ENCODE data around the gene CMTM5. TPM values are rescaled to one million over a fixed set of nuclear protein-coding genes. Genes with fewer than 3 reads are reported as not detected.

Gene CMTM5
- total and polyA plus RNA-seq, 2 donors (not counting 3 experiments of a cell fraction or from before 2014, with no cell fraction given), result not detected

GRCh38 chr14:23365732-23366425 lies 11.0 kb upstream of the CMTM5 start:
- POLR2A ChIA-PET, result no interaction called here
- no peak overlapping the region for H3K4me3 ChIP-seq (replicated peaks in 1 of 3; ENCODE audit: insufficient read depth in 1 of 3, low read depth in 1 of 3, low read length in 3 of 3)
- TF ChIP-seq EZH2 (IDR thresholded peaks at IDR 0.05; ENCODE audit: borderline replicate concordance, low read depth, low read length, severe bottlenecking) (peak; percentile 69), GATA2 (IDR thresholded peaks at IDR 0.05; ENCODE audit: insufficient read depth, insufficient read length, low read depth, low read length) (no peak)
- no peak overlapping the region for H3K4me2 ChIP-seq (ENCODE audit: insufficient read depth, low read length)
- dilution Hi-C loops (cut with MboI; ENCODE audit: extremely low pct_ligation_motif_present, low sequenced_read_pairs), result no loop called here
- FAIRE-seq, result no peak
- H3K9ac ChIP-seq (replicated peaks; ENCODE audit: extremely low read depth, insufficient read depth, low read length), result no peak overlapping the region
- peaks cover 42 to 47% of the 10 kb centered on the region in 2 experiments for H3K27me3 ChIP-seq (ENCODE audit: control insufficient read depth in 2 of 2, insufficient read depth in 2 of 2, low read length in 2 of 2)
- H4K20me1 ChIP-seq (replicated peaks; ENCODE audit: control insufficient read depth, extremely low read depth, insufficient read depth, low read length), result no peaks in the 10 kb centered on the region
- H3K79me2 ChIP-seq (ENCODE audit: control insufficient read depth, insufficient read depth, low read length), result no peaks in the 10 kb centered on the region
- no peak overlapping the region for H3K27ac ChIP-seq (ENCODE audit: insufficient read depth, low read depth, low read length)
- no peak overlapping the region for H2AFZ ChIP-seq (ENCODE audit: low read depth, low read length)
- H3K9me3 ChIP-seq (replicated peaks; ENCODE audit: control insufficient read depth, insufficient read depth, low read length), result no peaks in the 10 kb centered on the region
- no peaks in the 10 kb centered on the region for H3K9me1 ChIP-seq (replicated peaks; ENCODE audit: control insufficient read depth, extremely low read depth, insufficient read depth, low read length)
- DNase-seq (ENCODE audit: low read depth, low spot score), result no peak
- intact Hi-C loops (cut with micrococcal nuclease), result no loop called here
- no TSS peak for BruUV-seq (replicated peaks)
- no peaks in the 10 kb centered on the region for H3K36me3 ChIP-seq (ENCODE audit: control insufficient read depth in 2 of 2, extremely low read depth in 1 of 2, insufficient read depth in 2 of 2, low read length in 2 of 2)
- H3K4me1 ChIP-seq (ENCODE audit: control insufficient read depth, extremely low read depth, insufficient read depth, low read length), result no peaks in the 10 kb centered on the region
- CTCF ChIA-PET, result no interaction called here

- peaks cover 42 to 47% of the 10 kb centered on the region in 2 experiments for H3K27me3 ChIP-seq (ENCODE audit: control insufficient read depth in 2 of 2, insufficient read depth in 2 of 2, low read length in 2 of 2)
- H3K9ac ChIP-seq (replicated peaks; ENCODE audit: extremely low read depth, insufficient read depth, low read length), result no peak overlapping the region
- ChIA-PET POLR2A (no interaction called here), CTCF (no interaction called here)
- no peak for DNase-seq (ENCODE audit: low read depth, low spot score)
- no peak overlapping the region for H2AFZ ChIP-seq (ENCODE audit: low read depth, low read length)
- no peak for TF ChIP-seq MAX (IDR thresholded peaks at IDR 0.05; ENCODE audit: insufficient read depth, insufficient read length)
- TF ChIP-seq EZH2 (IDR thresholded peaks at IDR 0.05; ENCODE audit: borderline replicate concordance, low read depth, low read length, severe bottlenecking), result no peak
- no peak for TF ChIP-seq GATA2 (IDR thresholded peaks at IDR 0.05; ENCODE audit: insufficient read depth, insufficient read length, low read depth, low read length)
- no peak for TF ChIP-seq POLR2AphosphoS5 (IDR thresholded peaks at IDR 0.05; ENCODE audit: insufficient read depth, low read depth, low read length)
- no peak for TF ChIP-seq FOS (IDR thresholded peaks at IDR 0.05; ENCODE audit: borderline replicate concordance, insufficient read depth, low read length)
- TF ChIP-seq POLR2A (IDR thresholded peaks at IDR 0.05; ENCODE audit: low read depth, low read length), result no peak
- BruUV-seq (replicated peaks), result no TSS peak
- dilution Hi-C loops (cut with MboI; ENCODE audit: extremely low pct_ligation_motif_present, low sequenced_read_pairs), result no loop called here
- no peaks in the 10 kb centered on the region for H3K36me3 ChIP-seq (ENCODE audit: control insufficient read depth in 2 of 2, extremely low read depth in 1 of 2, insufficient read depth in 2 of 2, low read length in 2 of 2)
- H3K9me1 ChIP-seq (replicated peaks; ENCODE audit: control insufficient read depth, extremely low read depth, insufficient read depth, low read length), result no peaks in the 10 kb centered on the region
- no peak overlapping the region for H3K4me2 ChIP-seq (ENCODE audit: insufficient read depth, low read length)
- intact Hi-C loops (cut with micrococcal nuclease), result no loop called here
- H3K4me3 ChIP-seq (replicated peaks in 1 of 3; ENCODE audit: insufficient read depth in 1 of 3, low read depth in 1 of 3, low read length in 3 of 3), result no peak overlapping the region
- H3K79me2 ChIP-seq (ENCODE audit: control insufficient read depth, insufficient read depth, low read length), result no peaks in the 10 kb centered on the region
- no peaks in the 10 kb centered on the region for H3K9me3 ChIP-seq (replicated peaks; ENCODE audit: control insufficient read depth, insufficient read depth, low read length)
- no peak for FAIRE-seq
- no peak overlapping the region for H3K27ac ChIP-seq (ENCODE audit: insufficient read depth, low read depth, low read length)
- H3K4me1 ChIP-seq (ENCODE audit: control insufficient read depth, extremely low read depth, insufficient read depth, low read length), result no peaks in the 10 kb centered on the region
- H4K20me1 ChIP-seq (replicated peaks; ENCODE audit: control insufficient read depth, extremely low read depth, insufficient read depth, low read length), result no peaks in the 10 kb centered on the region
Measured at GRCh38 chr14:23366426-23366921, 10.4 kb upstream of the CMTM5 start.
